Measurements from ENCODE around the gene TRPC4. TPM values are rescaled to one million over a fixed set of nuclear protein-coding genes. Genes with fewer than 3 reads are reported as not detected.

Gene TRPC4
- total RNA-seq, 1 experiment from 2014 or later: 19.0 TPM

GRCh38 chr13:37870895-37871550 is 1.5 kb upstream of the TRPC4 start:
- no peak overlapping the region for H3K23ac ChIP-seq (ENCODE audit: insufficient read length, low read depth, low read length)
- H3K27ac Mint-ChIP-seq: peak overlapping the region in 2 of 3 experiments; percentile 42 to 77; a peak in 3 of 7 replicates
- no peaks in the 10 kb centered on the region; the same call in 1 of the 2 replicates for H3K27me3 ChIP-seq (ENCODE audit: insufficient read depth, low read length)
- H2AFZ ChIP-seq (ENCODE audit: low read length): no peak overlapping the region
- H4K5ac ChIP-seq (ENCODE audit: insufficient read length, low read depth, low read length): no peak overlapping the region
- H2BK5ac ChIP-seq (ENCODE audit: insufficient read length, low read length): no peak overlapping the region
- peak; percentile 50 for DNase-seq
- peak overlapping the region; percentile 91 for H3K4me2 ChIP-seq (ENCODE audit: insufficient read depth, insufficient read length, low read length)
- H3K79me2 ChIP-seq (ENCODE audit: insufficient read depth, low read length): no peaks in the 10 kb centered on the region
- no peaks in the 10 kb centered on the region for H3K9me3 ChIP-seq (ENCODE audit: control insufficient read depth, low read depth, low read length)
- no peaks in the 10 kb centered on the region for H3K9me3 Mint-ChIP-seq
- no peak overlapping the region for H3K56ac ChIP-seq (ENCODE audit: insufficient read length, low read depth, low read length)
- H3K27ac ChIP-seq (ENCODE audit: insufficient read length, low read depth, low read length): no peak overlapping the region
- no peak overlapping the region for H3K9ac ChIP-seq (ENCODE audit: extremely low read depth, insufficient read length, low read length)
- H3K23me2 ChIP-seq (ENCODE audit: insufficient read length, low read depth, low read length, poor library complexity, severe bottlenecking): peaks cover 14% of the 10 kb centered on the region
- H3K36me3 Mint-ChIP-seq (ENCODE audit: insufficient read depth in 1 of 3, low read depth in 3 of 3): no peaks in the 10 kb centered on the region; a peak in 1 of 7 replicates
- H2AK5ac ChIP-seq (ENCODE audit: insufficient read length, low read length): no peak overlapping the region
- H2BK120ac ChIP-seq (ENCODE audit: low read depth, low read length, poor library complexity, severe bottlenecking): no peak overlapping the region
- no CpG with 5 or more reads among the region's 10 CpGs for WGBS (ENCODE audit: extremely low coverage, insufficient read length, low lambda C conversion rate)
- H3K18ac ChIP-seq (ENCODE audit: insufficient read length, low read depth, low read length): no peak overlapping the region
- peaks cover 20 to 31% of the 10 kb centered on the region in 2 experiments for H3K4me1 Mint-ChIP-seq
- H4K8ac ChIP-seq (replicated peaks; ENCODE audit: insufficient read length, low read depth, low read length): no peak overlapping the region
- no peak overlapping the region for H4K91ac ChIP-seq (ENCODE audit: insufficient read length, low read depth, low read length)
- H3K14ac ChIP-seq (ENCODE audit: insufficient read depth, low read length): no peak overlapping the region
- no peaks in the 10 kb centered on the region; the same call in 1 of the 2 replicates for H3K4me1 ChIP-seq (ENCODE audit: insufficient read depth, low read length)
- no peak overlapping the region for H2BK15ac ChIP-seq (ENCODE audit: low read depth, low read length)
- peak overlapping the region; percentile 85 to 98 for H3K4me3 Mint-ChIP-seq
- H3K79me1 ChIP-seq (ENCODE audit: insufficient read depth, low read depth, low read length, poor library complexity, severe bottlenecking): no peaks in the 10 kb centered on the region
- H2BK20ac ChIP-seq (ENCODE audit: low read depth, low read length, poor library complexity, severe bottlenecking): no peak overlapping the region
- no peak overlapping the region for H3T11ph ChIP-seq (ENCODE audit: low read length)
- H3K27me3 Mint-ChIP-seq (ENCODE audit: low read depth): peaks cover 14% of the 10 kb centered on the region
- H3K4ac ChIP-seq (ENCODE audit: low read depth, low read length): no peak overlapping the region
- no peak overlapping the region for H2BK12ac ChIP-seq (ENCODE audit: insufficient read length, low read depth, low read length)
- no peaks in the 10 kb centered on the region for H4K20me1 ChIP-seq (ENCODE audit: control insufficient read depth, insufficient read depth, insufficient read length)
- TF ChIP-seq, protein P1, sequence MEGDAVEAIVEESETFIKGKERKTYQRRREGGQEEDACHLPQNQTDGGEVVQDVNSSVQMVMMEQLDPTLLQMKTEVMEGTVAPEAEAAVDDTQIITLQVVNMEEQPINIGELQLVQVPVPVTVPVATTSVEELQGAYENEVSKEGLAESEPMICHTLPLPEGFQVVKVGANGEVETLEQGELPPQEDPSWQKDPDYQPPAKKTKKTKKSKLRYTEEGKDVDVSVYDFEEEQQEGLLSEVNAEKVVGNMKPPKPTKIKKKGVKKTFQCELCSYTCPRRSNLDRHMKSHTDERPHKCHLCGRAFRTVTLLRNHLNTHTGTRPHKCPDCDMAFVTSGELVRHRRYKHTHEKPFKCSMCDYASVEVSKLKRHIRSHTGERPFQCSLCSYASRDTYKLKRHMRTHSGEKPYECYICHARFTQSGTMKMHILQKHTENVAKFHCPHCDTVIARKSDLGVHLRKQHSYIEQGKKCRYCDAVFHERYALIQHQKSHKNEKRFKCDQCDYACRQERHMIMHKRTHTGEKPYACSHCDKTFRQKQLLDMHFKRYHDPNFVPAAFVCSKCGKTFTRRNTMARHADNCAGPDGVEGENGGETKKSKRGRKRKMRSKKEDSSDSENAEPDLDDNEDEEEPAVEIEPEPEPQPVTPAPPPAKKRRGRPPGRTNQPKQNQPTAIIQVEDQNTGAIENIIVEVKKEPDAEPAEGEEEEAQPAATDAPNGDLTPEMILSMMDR (conservative IDR thresholded peaks at IDR 0.05): no peak

All from H9 (cell line).